Esophagus muscularis mucosa (tissue), 4 donors: ENCODE results near the gene TNFRSF1B. TPM values are rescaled to one million over a fixed set of nuclear protein-coding genes. Genes with fewer than 3 reads are reported as not detected.

Experiments
- DNase-seq: peaks from one replicate; pipeline ENCODE4 v3.0.0-alpha.2; 2017; ENCODE audit errors: extremely low spot score
- H3K27ac ChIP-seq, 4 donors: fragments of 200-600 bp; sonication (generic); replicated peaks in 1 of 4; 1 replicate in 3 of 4; 2 replicates in 1 of 4; pipeline ENCODE4 v1.5.1; 2016 to 2019; ENCODE audit warnings: mild to moderate bottlenecking in 1 of 4
- H3K27me3 ChIP-seq, 4 donors: fragments of 200-600 bp; sonication (generic); one replicate each; pipeline versions ENCODE4 v1.5.1 to v1.6.0; 2016 to 2019
- H3K36me3 ChIP-seq, 4 donors: fragments of 200-600 bp; sonication (generic); one replicate each; pipeline ENCODE4 v1.5.1; 2016 to 2019
- H3K4me1 ChIP-seq, 4 donors: fragments of 200-600 bp; sonication (generic); one replicate each; pipeline ENCODE4 v1.5.1; 2016 to 2019
- H3K4me3 ChIP-seq, 4 donors: fragments of 200-600 bp; sonication (generic); 1 replicate in 2 of 4; 2 replicates in 2 of 4; pipeline ENCODE4 v1.5.1; 2016 to 2019; ENCODE audit warnings: mild to moderate bottlenecking in 4 of 4, moderate library complexity in 1 of 4
- H3K9me3 ChIP-seq, 4 donors: fragments of 200-600 bp; sonication (generic); 1 replicate in 3 of 4; 2 replicates in 1 of 4; pipeline ENCODE4 v1.5.1; 2016 to 2019
- CTCF ChIP-seq, 3 experiments: fragments of 200-600 bp in 2 of 3; fragments of 450-650 bp in 1 of 3; sonication (generic) in 2 of 3; IDR thresholded peaks; one replicate each; pipeline ENCODE4 v1.5.1; 2017 to 2019; ENCODE audit warnings: antibody characterized with exemption in 3 of 3, mild to moderate bottlenecking in 2 of 3, moderate library complexity in 1 of 3
- EP300 ChIP-seq: sonication (generic); formaldehyde crosslinking; IDR thresholded peaks from one replicate; pipeline ENCODE4 v1.6.1; 2017; ENCODE audit warnings: antibody characterized with exemption
- POLR2A ChIP-seq: fragments of 450-650 bp; IDR thresholded peaks from one replicate; pipeline ENCODE4 v1.6.1; 2017; ENCODE audit warnings: antibody characterized with exemption, moderate library complexity, mild to moderate bottlenecking, low read depth
- POLR2AphosphoS5 ChIP-seq, 2 donors: sonication (generic); formaldehyde crosslinking; IDR thresholded peaks; one replicate each; pipeline ENCODE4 v1.6.1; 2017; ENCODE audit warnings: antibody characterized with exemption in 2 of 2
- WGBS: methylation state at CpG from one replicate; pipeline ENCODE4 v1.1.5; 2018; 5-methylcytosine and 5-hydroxymethylcytosine counted together
- intact Hi-C: fragments of 100-400 bp; cut with DNase I; formaldehyde crosslinking; loops from one replicate; pipeline ENCODE4 v1.15.1; 2023
- total RNA-seq, 4 donors: library from RNA; depleted of rRNA; stranded (reverse); fragments of >200 nt; gene quantifications; one replicate each; pipeline versions ENCODE4 v1.1.0 to v1.2.1, GENCODE V29; 2016

The TNFRSF1B gene
- total RNA-seq, 4 donors from 2014 or later, result 15.4 to 55.5 (median 32.4) TPM

GRCh38 chr1:12170263-12170671 is 3.5 kb downstream of the TNFRSF1B start:
- Histone ChIP-seq H3K9me3 (no peaks in the 10 kb centered on the region), H3K4me3 (no peak overlapping the region), H3K4me1 (peaks cover 57 to 78% (median 64%) of the 10 kb centered on the region in 4 donors), H3K27ac (peak overlapping the region in 2 of 4 donors; percentile 23 to 34), H3K36me3 (peaks cover 0 to 8% (median 4%) of the 10 kb centered on the region in 4 donors), H3K27me3 (peaks cover 0 to 47% (median 3%) of the 10 kb centered on the region in 4 donors)
- DNase-seq, result no peak
- 83% methylated on average over 9 of the region's 9 CpGs for WGBS
- no peak for TF ChIP-seq POLR2A
- TF ChIP-seq CTCF (IDR thresholded peaks at IDR 0.05), result no peak
- TF ChIP-seq POLR2AphosphoS5 (IDR thresholded peaks at IDR 0.05), result no peak
- TF ChIP-seq EP300, result no peak
- intact Hi-C loops, result no loop called here

GRCh38 chr1:12171206-12172041 is 4.6 kb downstream of the TNFRSF1B start:
- Histone ChIP-seq H3K36me3 (peaks cover 0 to 8% (median 4%) of the 10 kb centered on the region in 4 donors), H3K27ac (peak overlapping the region in 3 of 4 donors; percentile 10 to 68 (median 51)), H3K4me1 (peaks cover 62 to 88% (median 69%) of the 10 kb centered on the region in 4 donors), H3K9me3 (no peaks in the 10 kb centered on the region), H3K4me3 (no peak overlapping the region), H3K27me3 (peaks cover 0 to 43% (median 3%) of the 10 kb centered on the region in 4 donors)
- intact Hi-C loops, result no loop called here
- WGBS, result 93% methylated on average over 9 of the region's 12 CpGs
- DNase-seq, result no peak
- TF ChIP-seq POLR2A (no peak), POLR2AphosphoS5 (IDR thresholded peaks at IDR 0.05) (no peak)

- no peak overlapping the region for H3K4me3 ChIP-seq
- no peaks in the 10 kb centered on the region for H3K9me3 ChIP-seq
- intact Hi-C loops, result no loop called here
- 89% methylated on average over 9 of the region's 14 CpGs for WGBS
- H3K4me1 ChIP-seq, result peaks cover 58 to 88% (median 71%) of the 10 kb centered on the region in 4 donors
- H3K36me3 ChIP-seq, result peaks cover 0 to 8% (median 4%) of the 10 kb centered on the region in 4 donors
- no peak for DNase-seq
- peaks cover 0 to 39% (median 2%) of the 10 kb centered on the region in 4 donors for H3K27me3 ChIP-seq
- H3K27ac ChIP-seq, result peak overlapping the region; percentile 31 to 68 (median 44)
- TF ChIP-seq EP300 (no peak), POLR2AphosphoS5 (IDR thresholded peaks at IDR 0.05) (no peak), CTCF (IDR thresholded peaks at IDR 0.05) (no peak), POLR2A (no peak)
Observed at GRCh38 chr1:12172042-12172851, 5.5 kb downstream of the TNFRSF1B start.

- TF ChIP-seq CTCF (IDR thresholded peaks at IDR 0.05), result no peak
- no peak for TF ChIP-seq EP300
- TF ChIP-seq POLR2A, result no peak
- no peak for TF ChIP-seq POLR2AphosphoS5 (IDR thresholded peaks at IDR 0.05)
- H3K4me1 ChIP-seq, result peaks cover 64 to 91% (median 78%) of the 10 kb centered on the region in 4 donors
- H3K4me3 ChIP-seq, result peak overlapping the region in 1 of 4 donors; percentile 13
- no peak for DNase-seq
- peaks cover 0 to 8% (median 4%) of the 10 kb centered on the region in 4 donors for H3K36me3 ChIP-seq
- peaks cover 0 to 39% (median 0%) of the 10 kb centered on the region in 4 donors for H3K27me3 ChIP-seq
- H3K27ac ChIP-seq, result peak overlapping the region; percentile 1 to 68 (median 44)
- WGBS, result 77% methylated on average over 2 of the region's 3 CpGs
- H3K9me3 ChIP-seq, result no peaks in the 10 kb centered on the region
- intact Hi-C loops, result no loop called here
Observed at GRCh38 chr1:12173041-12173509, 6.3 kb downstream of the TNFRSF1B start.
